Hematopoietic multipotent progenitor cell treated with erythropoietin and hydrocortisone succinate and interleukin-3 and kit ligand, for 8 days (in vitro differentiated cells): ENCODE results near the gene DBN1.

Experiments used
- DNase-seq: peaks from one replicate; pipeline ENCODE4 v3.0.0-alpha.2; 2015

The DBN1 gene

DNA sequence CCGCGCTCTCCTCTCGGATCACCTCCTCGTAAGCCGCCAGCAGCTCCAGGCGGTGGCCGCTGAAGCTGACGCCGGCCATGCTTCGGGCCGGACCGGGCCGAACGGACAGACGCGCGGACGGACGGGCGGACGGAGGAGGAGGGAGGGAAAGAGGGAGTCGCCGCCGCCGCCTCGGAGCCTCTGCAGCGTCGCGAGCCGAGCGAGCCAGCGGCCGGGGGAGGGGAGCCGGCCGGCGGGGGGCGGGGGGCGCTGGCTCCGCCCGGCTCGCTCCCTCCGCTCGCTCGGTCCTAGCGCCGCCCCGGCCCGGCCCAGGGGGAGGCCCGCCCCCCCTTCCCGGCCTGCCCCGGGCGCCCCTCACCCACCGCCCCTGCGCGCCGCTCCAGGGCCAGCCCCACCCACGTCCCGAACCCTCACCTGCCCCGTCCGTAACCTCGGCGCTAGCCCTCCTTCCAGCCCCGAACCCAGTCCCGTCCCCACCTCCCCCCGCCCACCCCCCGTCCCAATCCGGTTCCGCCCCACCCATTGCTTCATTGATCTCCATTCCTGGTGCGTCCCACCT lies at the start of gene DBN1:
Gene DBN1 (minus strand): TSS at position 192 of the 559 bp plus-strand sequence. CDS start 113 bp downstream, at position 79.
- DNase-seq = no peak

DNA sequence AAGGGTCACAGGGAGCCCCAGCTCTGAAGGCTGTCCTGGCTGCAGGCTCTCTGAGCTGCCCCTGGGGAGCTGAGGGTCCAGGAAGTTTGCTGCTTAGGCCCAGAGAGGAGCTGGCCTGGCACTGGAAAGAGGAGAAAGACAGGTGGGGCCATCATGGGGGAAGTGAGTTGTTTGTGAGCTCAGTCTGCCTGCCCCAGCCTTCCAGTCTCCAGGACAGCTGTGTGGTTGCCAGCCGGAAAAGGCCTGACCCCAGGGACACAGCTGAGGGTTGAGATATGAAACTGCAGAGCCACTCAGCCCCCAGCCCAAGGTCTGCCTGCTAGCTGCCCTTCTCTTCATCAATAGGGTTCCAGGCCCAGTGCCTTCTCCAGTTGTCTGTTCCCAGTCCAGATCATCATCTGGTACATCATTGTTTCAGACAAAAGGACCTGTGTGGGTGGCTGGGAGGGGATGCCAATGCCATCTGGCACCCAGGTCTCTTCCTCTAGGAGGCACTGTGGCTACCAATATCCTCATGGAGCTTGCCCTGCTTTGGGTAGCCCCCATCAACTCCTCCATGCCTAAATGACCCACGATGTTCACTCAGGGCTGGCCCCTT lies 47.6 kb upstream of the DBN1 start:
- no peak for DNase-seq

DNA sequence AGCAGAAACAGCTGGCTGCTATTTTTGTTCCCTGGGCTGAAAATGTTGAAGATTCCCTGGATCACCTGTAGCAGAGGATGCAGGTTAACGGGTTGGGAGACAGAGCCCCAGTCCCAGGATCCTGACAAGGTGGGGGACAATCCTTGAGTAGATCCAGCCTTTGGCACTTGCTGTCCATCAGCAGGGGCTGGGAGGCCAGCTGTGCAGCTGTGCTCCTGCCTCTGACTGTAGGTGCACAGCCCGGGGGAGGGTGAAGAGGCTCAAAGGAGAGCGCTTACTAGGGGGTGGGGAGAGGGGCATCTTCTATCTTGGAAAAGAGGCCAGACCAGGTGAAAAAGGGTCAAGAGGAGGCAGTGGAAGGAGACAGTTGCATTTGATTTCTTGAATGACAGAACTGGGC lies 46.8 kb upstream of the DBN1 start:
- DNase-seq = no peak

DNA sequence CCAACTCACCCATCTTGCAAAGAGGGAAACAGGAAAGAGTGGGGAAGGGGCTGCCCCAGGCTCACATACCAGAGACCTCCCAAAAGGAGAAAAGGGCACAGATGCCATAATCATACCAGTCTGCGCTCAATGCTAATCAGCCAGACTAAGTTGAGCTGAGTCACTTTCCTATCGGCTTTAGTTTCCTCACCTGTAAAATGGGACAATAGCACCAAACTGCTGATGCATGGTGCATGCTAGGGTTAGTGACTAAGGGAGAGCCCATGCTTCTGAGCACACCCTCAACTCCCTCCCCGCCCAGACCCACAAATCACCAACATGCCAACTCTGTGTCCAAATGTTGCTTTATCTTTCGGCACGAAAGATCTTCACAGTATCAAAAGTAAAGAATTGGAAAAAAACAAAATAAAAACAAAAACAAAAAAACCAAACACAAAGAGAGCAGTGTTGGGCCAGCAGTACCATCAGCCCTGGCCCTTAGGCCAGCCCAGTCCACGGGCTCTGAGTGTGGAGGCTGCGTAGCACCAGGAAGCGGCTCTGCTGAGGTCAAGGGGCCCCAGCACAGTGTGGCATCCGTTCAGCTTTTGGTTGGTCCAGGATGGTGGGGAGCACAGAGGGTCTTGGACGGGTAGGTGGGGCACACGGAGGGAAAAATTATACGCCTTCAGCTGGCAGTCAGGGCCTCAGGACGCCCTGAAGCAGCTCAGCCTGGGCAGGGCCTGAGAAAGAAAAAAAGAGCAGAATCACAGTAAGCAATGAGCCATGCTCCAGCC lies 46.2 kb upstream of the DBN1 start:
- no peak for DNase-seq

DNA sequence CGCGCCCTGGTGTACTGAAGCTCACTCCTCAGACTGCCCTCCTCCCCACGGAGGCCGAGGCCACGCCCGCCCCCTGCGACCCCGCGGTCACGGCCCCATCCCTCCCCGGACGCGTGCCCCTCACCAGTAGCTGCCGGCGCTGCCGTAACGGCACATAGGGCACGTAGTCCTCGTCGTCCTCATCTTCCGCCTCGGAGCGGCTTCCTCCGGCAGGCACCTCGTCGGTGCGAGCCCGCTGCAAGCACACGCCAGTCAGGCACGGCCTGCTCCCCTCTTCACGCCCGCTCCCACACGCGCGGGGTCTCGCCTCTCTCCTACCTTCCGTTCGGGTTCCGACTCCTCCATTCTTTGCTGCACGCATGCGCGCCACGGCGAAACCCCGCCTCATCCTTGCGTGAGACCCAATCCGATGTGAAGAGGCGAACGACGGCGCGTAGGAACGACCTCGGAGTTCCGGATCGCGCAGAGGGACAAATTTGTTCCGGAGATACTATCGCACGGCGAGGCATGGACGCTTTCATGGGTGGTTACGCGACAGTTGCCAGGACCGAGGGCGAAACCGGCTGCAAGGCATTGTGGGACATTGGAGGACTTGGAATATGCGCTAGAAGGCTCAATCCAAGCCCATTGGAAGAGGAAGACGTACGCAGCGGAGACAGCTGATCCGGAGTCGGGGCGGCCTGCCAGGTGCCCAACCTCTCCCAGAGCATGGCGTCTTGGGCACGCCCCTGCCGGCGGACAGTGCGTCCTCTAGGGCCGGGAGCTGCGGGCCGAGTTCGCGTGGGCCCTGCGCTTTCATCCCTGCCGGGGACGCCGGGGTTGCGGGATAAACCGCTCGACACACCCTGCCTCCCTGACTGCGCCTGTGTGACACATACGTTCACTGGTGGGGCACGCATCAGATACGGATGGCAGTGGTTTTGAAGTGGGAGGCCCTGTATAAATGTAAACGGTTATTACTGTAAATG lies 43.5 kb upstream of the DBN1 start, which contains the start of gene DDX41:
Gene DDX41 (minus strand): TSS at position 361 of the 968 bp plus-strand sequence. CDS start 16 bp downstream, at position 345.
- peak; percentile 99 for DNase-seq

DNA sequence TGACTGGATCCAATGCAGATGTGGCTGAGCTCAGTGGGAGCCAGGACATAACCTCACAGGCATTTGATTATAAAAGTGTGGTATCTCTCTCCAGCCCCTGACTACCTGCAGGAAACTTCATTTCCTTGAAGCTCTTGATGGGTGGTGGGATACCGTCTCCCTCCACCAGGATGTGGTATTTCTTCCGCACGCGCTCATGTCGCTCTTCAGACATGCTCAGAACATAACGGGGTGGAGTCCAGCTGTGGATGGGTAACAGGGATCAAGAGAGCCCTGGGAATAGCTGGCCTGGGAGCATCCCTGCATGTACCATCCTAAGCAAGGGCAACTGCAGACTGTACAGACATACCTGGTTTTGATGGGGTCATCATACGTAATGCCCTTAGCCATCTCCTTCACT lies 42.1 kb upstream of the DBN1 start:
- no peak for DNase-seq

DNA sequence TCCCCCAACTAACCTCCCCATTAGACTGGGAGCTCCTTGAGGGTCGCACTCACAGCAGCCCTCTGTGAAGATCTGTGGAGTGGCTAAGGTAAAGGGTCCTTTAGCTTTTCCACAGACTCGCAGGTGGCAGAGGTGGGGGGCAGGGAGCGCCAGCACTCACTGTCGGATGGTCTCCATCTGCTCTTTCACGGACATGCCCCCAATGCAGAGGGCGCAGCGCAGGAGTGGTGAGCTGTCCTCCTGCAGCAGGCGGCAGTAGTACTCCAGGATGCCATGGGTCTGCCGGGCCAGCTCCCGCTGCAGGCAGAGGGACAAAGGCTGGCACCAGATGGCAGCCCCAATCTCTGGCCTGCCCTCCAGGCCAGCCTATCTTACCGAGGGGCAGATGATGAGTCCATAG lies 41.1 kb upstream of the DBN1 start:
- no peak for DNase-seq

DNA sequence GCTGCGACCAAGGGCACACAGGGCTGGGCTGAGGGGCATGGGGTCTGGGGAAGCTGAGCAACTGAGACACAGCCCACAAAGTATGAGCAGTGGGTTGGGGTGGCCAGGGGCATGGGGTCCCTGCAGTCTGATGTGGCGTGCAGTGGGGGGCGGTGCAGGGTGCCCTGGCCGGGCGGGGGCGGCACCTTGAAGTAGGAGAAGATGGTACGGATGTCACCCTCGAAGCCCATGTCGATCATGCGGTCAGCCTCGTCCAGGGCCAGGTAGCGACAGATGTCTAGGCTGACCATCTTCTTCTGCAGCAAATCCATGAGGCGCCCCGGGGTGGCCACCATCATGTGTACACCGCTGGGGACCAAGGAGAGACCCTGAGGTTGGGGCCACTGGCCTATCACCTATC lies 40.1 kb upstream of the DBN1 start:
- no peak for DNase-seq

DNA sequence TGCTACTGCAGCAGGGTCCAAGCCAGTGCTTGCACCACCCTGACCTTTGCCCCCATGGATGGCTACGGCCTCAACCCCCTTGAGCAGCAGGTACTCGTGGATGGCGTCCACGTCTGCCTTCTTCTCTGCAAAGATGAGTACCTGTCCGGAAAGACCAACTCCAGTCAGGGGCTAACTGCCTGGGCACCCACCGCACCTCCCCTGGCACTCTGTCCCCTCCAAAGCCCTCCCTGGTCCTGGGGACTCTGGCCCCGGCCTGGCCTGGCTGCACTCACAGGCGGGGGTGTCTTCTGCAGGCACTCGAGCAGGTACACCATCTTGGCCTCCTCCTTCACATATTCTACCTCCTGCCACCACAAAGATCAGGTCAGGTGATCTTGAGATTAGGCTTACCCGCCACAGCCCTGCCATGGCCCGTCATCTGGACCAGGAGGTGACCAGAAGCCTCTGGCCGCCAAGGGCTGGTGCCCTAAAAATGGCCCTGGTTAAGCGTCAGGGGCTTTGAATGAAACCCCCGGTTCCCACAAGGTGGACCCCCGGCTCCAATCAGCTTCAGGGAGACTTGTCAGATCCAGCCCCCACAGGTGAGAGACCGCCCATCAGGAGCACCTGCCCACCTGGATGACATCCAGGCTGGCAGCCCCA lies 39.4 kb upstream of the DBN1 start:
- no peak for DNase-seq

DNA sequence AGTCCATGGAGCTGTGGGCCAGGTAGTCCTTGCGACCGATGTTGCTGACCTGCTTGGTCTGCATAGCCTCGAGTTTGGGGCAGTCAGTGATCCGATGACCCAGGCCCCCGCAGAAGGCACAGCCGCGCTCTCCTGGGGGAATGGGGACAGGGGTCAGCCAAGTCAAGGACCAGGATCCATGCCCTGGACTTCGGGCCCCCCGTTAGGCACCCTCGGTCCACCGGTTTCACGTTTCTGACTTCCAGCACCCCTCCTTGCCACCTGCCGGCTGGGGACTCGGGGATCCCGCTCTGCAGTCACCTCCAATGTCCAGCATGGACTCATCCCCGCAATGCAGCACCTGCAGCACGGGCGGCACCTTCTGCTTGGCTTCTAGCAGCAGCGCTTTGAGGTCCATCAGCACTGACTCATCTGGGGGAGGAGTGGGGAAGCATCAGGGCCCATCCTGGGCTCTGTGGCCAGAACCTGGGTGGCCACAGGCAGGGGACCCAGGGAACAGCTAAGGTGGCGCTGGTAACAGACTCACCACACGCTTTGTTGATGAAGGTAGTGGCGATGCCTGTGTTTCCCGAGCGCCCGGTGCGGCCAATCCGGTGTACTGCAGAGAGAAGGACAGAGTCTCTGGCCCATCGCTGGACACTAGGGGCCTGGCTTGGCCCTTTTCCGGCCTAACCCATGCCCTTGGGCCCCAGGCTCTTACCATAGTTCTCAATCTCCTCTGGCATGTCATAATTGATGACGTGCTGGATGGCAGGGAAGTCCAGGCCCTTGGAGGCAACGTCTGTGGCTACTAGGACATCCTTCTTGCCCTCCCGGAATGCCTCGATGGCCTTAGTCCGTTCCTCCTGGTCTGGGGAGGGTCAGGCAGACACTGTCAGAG lies 38.6 kb upstream of the DBN1 start:
- DNase-seq = no peak

DNA sequence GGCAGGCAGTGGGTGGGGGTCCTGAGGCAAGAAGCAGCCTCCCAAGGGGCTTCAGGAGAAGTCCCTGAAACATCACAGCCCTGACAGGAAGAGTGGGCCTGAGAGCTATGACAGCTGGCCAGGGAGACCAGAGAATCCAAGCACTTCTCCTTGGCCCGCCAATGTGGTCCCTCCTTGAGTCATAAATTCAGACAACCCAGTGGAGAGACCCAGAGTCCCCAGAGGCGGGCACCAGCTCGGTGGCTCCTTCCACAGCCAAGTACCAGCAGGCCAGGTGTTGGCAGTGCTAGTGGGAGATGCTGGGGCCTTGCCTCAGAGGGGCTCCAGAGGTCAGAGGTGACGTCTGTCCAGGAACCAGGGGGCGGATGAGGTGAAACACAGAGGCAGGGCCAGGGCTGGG lies 37.7 kb upstream of the DBN1 start:
- DNase-seq = no peak

DNA sequence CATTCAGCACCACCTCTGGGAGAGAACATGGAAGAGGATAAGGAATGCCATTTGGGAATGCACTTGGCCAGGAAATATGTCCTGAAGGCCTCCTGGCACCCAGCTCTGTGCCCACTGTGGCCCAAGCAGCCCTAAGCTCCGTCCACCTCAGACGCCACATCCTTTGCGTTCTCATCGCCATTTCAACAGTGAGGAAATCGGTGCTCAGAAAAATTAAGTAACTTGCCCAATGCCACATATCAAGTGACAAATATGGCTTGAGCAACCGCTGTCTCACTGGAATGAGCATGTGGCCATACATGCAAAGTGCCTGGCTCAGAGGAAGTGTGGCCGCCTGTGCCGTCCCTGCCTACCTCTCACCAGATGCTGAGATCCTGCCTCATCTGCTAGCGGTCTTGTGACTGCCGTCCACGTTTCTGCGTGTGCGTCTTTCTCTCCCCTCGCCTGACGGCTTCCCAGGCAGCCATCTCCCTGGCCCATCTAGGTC lies 37.2 kb upstream of the DBN1 start:
- DNase-seq = peak; percentile 33

DNA sequence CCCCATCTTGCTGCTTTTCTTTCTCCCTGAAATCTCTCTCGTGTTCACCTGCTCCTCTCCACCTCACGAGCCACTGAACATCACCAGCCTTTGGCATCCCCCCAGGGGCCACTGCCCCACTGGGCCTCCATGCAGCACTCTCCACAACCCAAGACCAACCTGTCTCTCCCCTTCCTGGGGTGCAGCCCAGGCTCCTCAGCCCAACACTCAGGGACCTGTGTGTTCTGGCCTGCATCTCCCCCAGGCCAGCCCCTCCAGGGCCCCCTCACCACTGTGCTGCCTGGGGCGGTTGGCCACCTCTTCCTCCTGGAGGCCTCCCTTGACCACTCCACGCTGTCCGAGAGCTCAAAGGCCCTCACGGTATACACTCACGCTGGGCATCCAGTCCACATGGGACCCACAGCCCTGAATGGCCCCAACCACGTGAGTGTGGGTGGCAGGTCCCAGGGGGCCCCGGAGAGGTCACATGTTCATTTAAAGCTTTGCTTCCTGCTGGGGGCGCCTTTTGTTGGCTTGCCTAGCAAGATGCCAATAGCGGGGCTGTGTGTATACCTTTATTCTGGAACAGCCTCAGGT lies 36.6 kb upstream of the DBN1 start:
- no peak for DNase-seq

DNA sequence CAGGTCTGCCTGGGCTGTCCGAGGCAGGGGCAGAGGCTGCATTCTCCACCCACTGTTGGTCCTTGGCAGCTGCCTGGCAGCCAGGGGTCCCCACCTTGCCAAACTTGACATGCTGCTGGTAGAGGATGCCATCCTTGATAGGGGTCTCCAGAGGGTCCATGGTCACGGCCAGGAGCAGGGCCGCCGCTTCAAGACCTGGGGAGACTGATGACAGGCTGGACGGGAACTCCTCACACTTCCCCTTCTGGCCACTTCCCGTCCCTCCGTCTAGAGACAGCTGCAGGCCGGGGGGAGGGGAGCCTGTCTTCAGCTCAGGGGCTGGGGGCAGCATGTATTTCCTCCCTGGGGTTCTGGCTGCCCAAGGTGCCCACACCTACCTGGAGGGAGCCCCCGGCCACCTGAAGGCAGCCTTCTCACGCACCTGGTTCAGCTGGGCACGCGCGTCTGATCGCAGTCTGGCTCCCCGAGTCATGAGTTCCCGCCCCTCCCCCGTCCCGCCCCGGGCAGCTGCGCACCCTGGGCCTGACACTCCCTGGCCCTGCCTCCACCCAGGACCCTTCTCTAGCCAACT lies 36.0 kb upstream of the DBN1 start, which contains the start of gene DOK3:
Gene DOK3 (minus strand): TSS at position 446 of the 571 bp plus-strand sequence. CDS start 286 bp downstream, at position 160.
- peak; percentile 37 for DNase-seq

DNA sequence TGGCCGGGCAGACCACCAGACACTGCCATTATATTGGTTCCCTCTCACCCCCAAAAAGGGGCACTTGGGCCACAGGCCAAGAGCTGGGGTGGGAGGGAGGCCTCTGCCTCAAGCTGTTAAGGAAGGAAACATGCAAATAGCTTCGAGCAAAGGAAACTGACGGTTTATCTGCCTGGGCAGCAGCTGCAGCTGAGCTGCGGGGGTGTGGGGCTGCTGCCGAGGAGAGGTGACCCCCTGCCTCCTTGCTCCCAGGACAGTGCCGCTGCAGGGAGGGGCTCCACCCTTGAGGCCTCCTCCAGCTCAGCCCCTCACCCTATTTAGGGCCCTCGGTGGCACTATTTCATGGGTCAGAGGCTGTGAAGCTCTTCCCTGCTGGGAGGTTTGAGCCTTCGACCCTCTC lies 35.4 kb upstream of the DBN1 start:
- DNase-seq = peak; percentile 59

DNA sequence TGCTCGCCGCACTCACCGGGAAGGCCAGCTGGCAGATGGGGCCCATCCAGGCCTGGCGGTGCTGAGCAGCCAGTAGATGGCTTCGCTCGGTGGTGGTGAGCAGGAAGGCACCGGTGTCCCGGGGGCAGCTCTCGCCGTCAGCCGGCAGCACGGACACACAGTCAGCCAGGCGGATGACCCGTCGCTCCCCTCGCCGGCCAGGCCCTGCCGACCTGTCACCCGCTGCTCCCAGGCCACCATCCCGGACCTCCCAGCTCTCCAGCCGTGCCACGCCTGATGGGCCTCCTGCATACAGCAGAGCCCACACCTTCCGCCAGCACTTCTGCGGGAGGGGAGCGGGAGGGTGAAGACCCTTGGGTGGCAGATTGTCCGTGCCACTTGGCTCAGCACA lies 34.8 kb upstream of the DBN1 start:
- DNase-seq = no peak

DNA sequence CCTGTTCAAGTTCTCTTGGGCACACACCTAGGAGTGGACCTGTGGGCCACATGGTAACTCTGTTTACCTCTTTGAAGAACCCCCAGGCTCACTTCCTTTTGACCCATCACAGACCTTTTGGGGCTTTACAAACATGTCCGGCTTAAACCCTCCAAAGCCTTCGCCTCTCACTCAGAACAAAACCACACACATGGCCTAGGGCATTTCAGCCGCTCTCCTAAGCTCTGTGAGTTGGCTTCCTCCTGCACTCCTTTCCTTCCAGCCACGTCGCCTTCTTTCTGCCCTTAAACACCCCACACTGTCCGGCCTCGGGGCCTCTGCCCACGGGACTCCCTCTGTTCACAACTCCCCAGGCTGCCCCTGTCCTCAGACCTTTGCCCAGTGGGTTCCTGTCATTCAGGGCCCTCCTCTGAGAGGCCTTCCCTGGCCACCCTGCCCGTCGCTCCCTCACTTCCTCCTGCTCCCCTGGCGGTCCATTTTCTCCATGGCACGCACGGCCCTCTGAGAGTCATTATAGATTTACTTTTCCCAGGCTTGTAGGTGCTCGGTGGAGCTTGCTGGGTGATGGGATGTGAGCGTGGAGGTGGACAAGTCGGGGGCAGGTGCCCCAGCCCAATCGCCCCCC lies 34.3 kb upstream of the DBN1 start:
- peak; percentile 28 for DNase-seq

DNA sequence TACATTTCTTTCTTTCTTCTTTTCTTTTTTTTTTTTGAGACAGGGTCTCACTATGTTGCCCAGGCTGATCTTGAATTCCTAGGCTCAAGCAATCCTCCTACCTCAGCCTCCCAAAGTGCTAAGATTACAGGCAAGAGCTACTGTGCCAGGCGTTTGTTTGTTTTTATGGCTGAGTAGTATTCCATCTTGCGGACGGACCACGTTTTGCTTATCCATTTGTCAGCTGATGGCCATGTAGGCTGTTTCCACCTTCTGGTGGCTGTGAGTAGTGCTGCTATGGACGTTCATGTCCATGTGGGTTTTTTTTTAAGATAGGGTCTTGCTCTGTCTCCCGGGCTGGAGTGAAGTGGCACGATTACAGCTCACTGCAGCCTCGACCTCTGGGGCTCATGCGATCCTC lies 33.7 kb upstream of the DBN1 start:
- DNase-seq = peak; percentile 72

DNA sequence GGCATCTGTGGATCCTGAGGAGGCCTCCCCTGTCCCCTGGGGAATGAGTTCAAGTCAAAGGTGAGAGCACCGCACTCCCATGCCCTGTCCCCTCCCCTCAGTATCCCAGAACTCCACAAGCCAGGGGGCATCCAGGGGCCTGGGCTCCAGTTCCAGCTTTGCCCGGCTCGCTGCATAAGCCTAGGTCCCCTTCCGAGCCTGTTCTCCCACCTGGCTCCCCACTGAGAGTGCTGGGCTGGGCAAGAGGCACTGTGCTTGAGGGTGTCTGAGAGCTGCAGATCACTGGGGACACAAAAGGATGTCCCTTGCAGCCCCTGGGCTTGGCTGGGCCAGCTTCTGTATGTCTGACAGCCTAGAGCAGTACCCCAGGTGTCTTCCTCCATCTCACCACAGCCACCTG lies 31.6 kb upstream of the DBN1 start:
- no peak for DNase-seq
